Measurements from ENCODE around the gene C5AR1. TPM values are rescaled to one million over a fixed set of nuclear protein-coding genes. Genes with fewer than 3 reads are reported as not detected.
"Not testable (repeated sequence)": the region's sequence is repeated elsewhere in the genome, so short reads cannot be mapped to it uniquely, and the experiment has no call there.

The C5AR1 gene
- 5.0 TPM for total RNA-seq
- long read RNA-seq, partial matches to known transcripts, result 0 of 1 reads
- long read RNA-seq, other reads (novel, unspliced or antisense), result 0 of 1 reads

DNA sequence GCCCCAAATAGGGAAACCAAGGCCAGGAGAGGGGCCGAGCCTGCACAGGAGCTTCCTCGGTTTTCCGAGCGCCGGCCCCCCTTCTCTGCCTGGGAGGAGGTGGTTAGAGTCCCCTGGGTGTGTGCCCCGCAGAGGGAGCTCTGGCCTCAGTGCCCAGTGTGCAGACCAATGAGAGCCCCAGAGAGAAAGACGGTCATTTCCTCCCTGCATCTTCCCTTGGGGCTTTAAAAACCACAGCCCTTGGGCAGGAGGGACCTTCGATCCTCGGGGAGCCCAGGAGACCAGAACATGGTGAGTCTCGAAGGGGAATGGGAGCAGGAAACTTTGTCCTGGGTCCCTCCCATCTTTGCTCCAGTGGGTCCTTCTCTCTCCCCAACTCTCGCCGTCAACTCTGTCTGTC is at the start of gene C5AR1:
TSS of gene C5AR1 (plus strand) at position 254 of the 400 bp plus-strand sequence. CDS start at position 289, 35 bp downstream.
- DNase-seq (ENCODE audit: missing footprints), result peak; percentile 86
- intact Hi-C loops (cut with DNase I), result no loop called here
- peak; percentile 74 for ATAC-seq

DNA sequence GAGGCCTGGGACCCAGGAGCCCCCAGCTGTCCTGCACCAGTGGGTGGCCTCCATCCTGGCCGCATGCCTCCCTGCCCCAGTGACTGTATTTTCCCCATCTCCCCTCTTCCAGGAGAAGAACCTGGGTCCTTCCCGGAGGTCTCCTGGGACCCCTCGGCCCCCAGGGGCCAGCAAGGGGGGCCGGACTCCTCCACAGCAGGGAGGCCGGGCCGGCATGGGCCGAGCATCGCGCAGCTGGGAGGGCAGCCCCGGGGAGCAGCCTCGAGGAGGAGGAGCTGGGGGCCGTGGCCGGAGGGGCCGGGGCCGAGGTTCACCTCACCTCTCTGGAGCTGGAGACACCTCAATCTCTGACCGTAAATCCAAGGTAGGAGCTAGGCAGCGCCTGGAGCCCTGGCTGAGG is 49.2 kb upstream of the C5AR1 start:
- no peak for DNase-seq (ENCODE audit: missing footprints)

DNA sequence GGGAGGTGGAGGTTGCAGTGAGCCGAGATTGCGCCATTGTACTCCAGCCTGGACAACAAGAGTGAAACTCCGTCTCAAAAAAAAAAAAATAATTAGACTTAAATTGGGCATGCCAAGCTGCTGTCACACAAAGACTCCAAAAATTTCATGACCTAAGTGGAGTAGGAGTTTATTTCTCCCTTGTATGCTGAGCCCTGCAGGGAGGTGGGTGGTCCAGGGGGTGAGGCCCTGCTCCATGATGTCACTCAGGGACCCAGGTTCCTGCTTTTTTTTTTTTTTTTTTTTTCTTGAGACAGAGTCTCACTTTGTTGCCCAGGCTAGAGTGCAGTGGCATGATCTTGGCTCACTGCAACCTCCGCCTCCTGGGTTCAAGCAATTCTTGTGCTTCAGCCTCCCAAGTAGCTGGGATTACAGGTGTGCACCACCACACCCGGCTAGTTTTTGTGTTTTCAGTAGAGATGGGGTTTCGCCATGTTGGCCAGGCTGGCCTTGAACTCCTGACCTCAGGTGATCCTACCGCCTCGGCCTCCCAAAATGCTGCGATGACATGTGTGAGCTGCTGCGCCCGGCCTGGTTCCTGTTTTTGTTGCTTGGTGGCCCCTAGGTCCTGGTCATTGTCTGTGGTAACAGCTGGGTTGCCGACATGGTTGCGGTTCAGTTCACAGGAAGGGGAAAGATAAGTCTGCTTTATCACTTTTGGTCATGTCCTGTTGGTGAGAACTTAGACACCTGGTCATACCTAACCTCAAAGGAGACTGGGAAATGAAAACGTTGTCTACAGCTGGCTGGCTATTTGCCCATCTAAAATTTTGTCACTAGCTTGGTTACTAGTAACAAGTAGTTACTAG is 47.5 kb upstream of the C5AR1 start:
- DNase-seq (ENCODE audit: missing footprints); ATAC-seq; intact Hi-C loops (cut with DNase I): not testable (repeated sequence)

More for the DNA sequence above, 49.2 kb upstream of the C5AR1 start:
- intact Hi-C loops (cut with DNase I), result no loop called here
- ATAC-seq, result no peak

DNA sequence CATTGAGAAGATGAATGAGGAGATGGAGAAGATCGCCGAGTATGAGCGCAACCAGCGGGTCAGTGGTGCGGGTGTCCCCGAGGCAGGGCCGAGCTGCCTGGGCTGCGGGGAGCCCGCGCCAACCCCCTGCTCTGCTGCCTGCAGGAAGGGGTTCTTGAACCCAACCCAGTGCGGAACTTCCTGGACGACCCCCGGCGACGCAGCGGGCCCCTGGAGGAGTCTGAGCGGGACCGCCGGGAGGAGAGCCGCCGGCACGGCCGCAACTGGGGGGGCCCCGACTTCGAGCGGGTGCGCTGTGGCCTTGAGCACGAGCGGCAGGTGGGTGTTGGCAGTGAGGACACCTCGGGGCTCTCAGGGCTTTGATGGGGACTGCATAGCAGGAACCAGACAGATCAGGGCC is 45.0 kb upstream of the C5AR1 start:
- DNase-seq (ENCODE audit: missing footprints), result no peak
- intact Hi-C loops (cut with DNase I), result no loop called here
- no peak for ATAC-seq

DNA sequence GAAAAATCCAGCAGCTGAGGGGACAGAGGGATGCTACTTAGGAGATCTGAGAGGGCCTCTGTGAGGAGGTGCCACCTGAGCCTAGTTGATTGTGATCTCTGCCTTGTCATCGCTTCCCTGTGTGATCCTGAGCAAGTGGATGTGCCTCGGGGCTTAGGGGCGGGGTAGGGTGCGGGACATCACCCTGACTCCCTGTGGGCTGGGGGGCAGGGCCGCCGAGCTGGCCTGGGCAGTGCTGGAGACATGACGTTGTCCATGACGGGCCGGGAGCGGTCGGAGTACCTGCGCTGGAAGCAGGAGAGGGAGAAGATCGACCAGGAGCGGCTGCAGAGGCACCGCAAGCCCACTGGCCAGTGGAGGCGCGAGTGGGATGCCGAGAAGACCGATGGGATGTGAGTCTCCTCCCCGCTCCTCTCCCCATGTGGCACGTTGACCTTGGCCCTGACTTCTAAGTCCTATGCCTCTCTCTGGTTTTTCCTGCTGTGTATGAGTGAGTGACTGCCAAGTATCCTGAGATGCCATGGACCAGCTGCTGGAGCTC is 43.2 kb upstream of the C5AR1 start:
- no peak for ATAC-seq
- intact Hi-C loops (cut with DNase I), result no loop called here

DNA sequence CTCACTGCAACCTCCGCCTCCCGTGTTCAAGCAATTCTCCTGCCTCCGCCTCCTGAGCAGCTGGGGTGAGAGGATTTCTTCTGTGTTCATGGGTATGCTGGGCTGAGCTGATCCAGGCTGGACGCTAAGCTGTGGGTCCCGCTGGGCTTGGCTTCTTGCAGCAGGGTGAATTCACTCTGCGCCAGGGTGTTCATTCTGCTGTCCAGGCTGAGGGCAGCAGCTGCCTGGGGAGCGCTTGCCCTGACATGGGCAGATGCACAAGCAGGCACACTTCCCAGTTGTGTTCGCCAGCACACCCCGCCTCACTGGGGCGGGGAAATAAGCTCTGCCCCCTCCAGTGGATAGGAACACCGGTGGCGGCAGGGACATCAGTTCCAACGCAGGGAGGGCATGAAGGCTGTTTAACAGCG is 42.3 kb upstream of the C5AR1 start:
- no peak for DNase-seq (ENCODE audit: missing footprints)
- intact Hi-C loops (cut with DNase I), result no loop called here
- no peak for ATAC-seq

More for the DNA sequence above, 43.2 kb upstream of the C5AR1 start:
- no peak for DNase-seq (ENCODE audit: missing footprints)

DNA sequence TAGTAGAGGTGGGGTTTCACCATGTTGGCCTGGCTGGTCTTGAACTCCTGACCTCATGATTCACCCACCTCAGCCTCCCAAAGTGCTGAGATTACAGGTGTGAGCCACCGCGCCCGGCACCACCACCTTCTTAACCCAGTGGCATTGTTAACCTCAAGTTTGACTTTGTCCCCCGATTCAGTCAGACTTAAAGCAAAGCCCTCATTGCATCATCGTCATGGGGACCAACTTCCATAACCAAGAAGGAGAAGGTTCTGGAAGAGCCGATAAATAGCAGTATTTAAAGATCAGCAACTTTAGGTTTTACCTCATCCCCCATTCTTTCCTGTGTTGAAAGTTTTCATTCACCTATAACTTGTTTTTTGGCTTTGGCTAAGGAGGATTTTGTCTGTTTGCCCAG is 41.6 kb upstream of the C5AR1 start:
- intact Hi-C loops (cut with DNase I), result no loop called here
- ATAC-seq (no peak), DNase-seq (ENCODE audit: missing footprints) (no peak)

DNA sequence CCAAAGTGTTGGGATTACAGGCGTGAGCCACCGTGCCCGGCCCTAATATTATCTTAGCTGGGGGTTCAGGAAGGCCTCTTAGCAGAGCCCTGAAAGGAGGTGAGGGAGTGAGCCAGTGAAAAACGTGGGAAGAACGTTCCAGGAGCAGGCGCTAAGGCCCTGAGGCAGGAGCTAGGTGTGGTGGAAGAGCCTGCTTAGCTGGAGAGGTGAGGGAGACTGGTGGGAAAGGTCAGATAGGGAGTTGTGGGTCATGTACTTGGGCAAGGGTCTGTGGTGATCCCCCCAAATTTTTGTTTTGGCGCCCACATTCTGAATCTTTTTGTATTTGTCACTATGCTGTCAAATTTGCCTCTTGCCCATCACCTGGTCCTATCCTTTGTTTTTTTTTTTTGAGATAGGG is 40.1 kb upstream of the C5AR1 start:
- ATAC-seq, result no peak

DNA sequence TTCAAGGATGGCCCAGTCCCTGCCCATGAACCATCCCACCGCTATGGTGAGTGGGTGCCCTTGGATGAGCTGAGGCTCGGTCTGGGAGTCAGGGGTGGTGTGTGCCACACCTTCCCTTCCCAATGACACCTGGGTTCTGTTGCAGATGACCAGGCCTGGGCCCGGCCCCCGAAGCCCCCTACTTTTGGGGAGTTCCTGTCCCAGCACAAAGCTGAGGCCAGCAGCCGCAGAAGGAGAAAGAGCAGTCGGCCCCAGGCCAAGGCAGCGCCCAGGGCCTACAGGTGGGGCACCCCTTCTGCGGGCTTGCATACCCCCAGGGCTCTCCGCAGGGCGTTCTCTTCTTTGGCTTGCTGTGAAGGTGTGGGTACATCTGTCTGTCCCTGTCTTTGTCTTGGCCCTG is 39.3 kb upstream of the C5AR1 start:
- ATAC-seq, result no peak
- intact Hi-C loops (cut with DNase I), result loop anchor here (10.0 kb wide), 1 partner anchor 434 kb away; no protein-coding TSS in a partner anchor
- DNase-seq (ENCODE audit: missing footprints), result no peak

More for the DNA sequence above, 40.1 kb upstream of the C5AR1 start:
- intact Hi-C loops (cut with DNase I), result no loop called here
- no peak for DNase-seq (ENCODE audit: missing footprints)

DNA sequence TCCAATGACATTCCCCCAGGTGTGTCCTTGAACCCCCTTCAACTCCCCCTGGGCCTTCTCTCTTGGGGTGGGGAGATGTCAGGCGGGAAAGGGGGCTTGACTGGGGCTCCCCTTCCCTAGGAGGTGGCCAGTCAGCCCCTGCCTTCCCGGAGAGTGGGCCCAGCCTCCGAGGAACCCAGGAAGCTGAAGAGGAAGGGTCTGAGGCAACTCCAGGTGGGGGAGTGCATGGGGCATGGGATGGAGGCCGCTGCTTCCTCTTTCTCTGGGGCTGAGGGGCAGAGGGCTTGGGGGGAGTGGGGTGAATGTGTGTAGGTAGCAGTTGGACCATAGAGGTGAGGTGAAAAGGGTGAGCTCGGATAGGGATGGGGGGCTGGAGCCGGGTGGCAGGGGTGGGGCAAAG is 37.7 kb upstream of the C5AR1 start:
- ATAC-seq, result no peak
- no peak for DNase-seq (ENCODE audit: missing footprints)
- intact Hi-C loops (cut with DNase I), result loop anchor here (10.0 kb wide), 1 partner anchor 433 kb away; no protein-coding TSS in a partner anchor

DNA sequence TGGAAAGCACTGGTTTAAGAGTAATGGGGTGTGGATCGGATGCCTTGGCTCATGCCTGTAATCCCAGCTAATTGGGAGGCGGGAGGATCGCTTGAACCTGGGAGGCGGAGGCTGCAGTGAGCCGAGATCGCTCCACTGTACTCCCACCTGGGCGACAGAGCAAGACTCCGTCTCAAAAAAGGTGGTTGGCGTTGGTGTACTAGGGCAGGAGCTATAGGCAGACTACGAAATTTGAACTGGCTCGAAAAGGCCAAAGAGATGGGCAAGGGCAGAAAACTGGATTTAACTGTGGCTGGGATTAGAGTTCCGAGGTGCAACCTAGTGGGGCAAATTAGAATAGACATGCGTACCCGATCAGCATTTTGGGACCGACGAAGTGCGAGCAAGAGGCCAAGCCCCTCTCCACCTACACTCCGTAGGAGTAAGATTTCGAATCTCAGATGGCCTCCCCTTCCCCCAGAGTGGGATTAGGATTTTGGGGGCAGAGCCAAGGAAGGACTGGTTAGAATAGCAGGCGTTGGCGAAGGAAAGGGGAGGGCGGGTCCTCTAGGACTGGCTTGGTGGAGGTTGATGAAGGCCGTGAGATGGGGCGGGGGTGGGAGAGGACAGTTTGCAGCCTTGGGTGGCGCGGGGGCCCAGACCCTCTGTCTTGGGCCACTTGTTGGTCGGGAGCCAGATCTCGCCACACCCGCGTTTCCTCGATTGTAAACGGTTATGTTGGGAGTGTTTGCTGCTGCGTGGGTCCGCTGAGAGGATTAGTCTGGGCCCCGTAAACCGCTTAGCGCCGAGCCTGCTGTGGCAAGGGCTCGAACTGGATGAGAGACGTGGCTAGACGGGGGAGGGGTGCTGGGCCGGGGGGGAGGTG is 37.0 kb upstream of the C5AR1 start:
- ATAC-seq (peak; percentile 0), DNase-seq (ENCODE audit: missing footprints) (peak; percentile 75)
- intact Hi-C loops (cut with DNase I), result loop anchor here (10.0 kb wide), 1 partner anchor 432 kb away; no protein-coding TSS in a partner anchor

DNA sequence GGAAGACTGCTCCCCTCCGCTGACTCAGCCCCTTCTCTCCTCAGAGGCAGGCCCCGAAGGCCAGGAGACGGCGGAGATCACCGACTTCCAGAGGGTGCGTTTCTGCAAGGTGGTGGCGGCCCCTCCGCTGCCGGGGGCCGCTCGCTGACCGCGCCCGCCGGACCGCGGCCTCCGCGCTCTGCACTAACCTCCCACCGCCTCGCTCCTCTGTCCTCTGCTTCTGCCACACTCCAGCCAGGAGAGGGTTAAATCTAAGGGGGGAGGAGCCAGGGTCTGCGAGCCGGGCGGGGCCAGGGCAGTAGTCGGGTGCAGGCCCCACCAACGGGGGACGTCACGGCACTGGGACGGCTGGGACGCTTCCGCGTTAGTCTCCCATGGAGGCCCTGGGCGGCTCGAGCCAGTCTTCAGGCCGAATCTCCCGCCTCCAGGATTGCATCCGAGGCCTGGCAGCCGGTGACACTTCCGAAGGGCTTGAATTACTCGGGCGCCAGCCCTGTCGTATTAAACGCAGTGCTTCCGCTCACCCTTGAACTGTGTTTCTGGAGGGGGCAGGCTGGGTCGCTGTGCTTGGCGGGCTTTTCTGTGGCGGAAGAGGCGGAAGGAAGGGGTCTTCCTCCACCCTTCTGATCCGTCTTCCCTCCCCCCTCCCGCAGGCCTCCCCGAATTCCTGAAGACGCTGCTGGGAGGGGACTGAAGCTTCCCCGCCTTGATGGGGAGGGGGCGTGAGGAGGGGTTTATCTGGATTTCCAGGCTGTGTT is 36.2 kb upstream of the C5AR1 start:
- intact Hi-C loops (cut with DNase I), result loop anchor here (1.0 to 10.0 kb wide), 2 partner anchors 16 to 431 kb away; no protein-coding TSS in a partner anchor
- ATAC-seq (peak; percentile 82), DNase-seq (ENCODE audit: missing footprints) (peak; percentile 95)

DNA sequence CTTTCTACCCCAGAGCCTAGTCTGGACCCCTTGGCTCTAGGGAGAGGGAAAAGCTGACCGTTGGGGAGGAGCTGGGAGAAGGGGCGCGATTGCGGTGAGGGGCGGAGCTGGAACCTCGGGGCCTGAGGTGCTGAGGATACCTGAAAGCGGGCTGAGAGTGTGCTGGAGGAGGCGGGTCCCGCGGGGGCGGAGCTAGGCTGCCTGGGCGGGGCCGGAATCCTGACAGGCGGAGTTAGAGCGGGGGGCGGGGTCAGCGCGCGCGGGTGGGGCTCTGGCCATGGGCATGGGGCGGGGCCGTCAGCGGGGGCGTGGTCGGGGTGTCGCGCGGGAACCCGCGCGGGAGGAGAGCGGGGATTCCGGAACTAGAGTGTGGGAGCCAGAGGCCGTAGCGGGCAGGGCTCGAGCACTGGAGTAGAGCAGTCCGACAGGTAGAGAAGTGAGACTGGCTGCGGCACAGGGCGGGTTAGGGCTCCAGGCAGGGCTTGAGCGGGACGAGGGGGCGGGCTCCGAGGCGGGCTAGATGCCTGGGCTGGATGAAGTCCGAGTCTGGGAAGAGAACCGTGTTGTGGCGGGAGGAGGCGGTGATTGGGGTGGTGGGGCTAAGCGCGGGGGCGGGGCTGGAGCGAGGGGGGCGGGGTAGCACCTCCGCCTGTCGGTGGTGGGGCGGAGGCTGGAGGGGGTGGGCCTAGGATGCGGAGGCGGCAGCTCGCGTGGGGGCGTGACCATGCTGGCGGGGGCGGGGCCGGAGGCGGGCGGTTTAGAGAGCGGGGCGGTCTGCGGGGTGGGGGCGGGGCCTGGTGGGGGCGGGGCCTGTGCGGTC is 35.4 kb upstream of the C5AR1 start, which contains the start of gene INAFM1:
TSS of gene INAFM1 (plus strand) at position 815 of the 820 bp plus-strand sequence. CDS start 35 bp downstream, outside the sequence.
- intact Hi-C loops (cut with DNase I), result loop anchor here (1.0 to 10.0 kb wide), 2 partner anchors 17 to 431 kb away; no protein-coding TSS in a partner anchor
- ATAC-seq, result peak; percentile 89
- peak; percentile 99 for DNase-seq (ENCODE audit: missing footprints)

DNA sequence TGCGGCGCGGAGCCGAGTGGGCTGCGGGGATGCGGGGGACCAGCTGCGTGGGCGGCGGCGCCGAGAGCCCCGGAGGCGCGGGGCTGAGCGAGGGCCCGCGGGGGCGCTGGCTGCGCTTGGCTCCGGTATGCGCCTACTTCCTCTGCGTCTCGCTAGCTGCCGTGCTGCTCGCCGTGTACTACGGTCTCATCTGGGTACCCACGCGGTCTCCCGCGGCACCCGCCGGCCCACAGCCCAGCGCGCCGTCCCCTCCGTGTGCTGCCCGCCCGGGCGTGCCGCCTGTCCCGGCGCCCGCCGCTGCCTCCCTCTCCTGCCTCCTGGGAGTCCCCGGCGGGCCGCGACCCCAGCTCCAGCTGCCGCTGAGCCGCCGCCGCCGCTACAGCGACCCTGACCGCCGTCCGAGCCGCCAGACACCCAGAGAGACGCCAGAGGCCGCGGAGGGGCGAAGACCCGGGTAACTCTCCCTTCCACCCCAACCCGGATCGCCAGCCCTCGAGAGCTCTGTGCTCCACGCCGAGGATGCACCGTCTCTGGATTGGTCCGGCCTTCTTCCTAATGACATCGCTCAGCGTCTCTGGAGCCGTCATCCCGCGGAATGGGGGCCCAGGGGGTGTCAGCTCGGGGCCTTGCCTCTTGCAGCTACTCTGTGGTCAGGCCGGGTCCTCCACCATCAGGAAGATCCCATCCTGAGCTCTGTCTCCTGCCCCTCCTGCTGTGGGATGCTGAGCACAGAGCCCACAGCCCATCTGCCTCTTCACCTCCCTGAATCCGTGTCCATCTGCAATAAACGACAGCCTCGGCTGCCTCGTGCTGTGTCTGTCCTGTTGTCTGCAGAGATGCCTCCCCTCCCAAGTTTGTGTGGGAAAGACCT is 34.5 kb upstream of the C5AR1 start:
- intact Hi-C loops (cut with DNase I), result loop anchor here (1.0 to 10.0 kb wide), 2 partner anchors 18 to 430 kb away; no protein-coding TSS in a partner anchor

DNA sequence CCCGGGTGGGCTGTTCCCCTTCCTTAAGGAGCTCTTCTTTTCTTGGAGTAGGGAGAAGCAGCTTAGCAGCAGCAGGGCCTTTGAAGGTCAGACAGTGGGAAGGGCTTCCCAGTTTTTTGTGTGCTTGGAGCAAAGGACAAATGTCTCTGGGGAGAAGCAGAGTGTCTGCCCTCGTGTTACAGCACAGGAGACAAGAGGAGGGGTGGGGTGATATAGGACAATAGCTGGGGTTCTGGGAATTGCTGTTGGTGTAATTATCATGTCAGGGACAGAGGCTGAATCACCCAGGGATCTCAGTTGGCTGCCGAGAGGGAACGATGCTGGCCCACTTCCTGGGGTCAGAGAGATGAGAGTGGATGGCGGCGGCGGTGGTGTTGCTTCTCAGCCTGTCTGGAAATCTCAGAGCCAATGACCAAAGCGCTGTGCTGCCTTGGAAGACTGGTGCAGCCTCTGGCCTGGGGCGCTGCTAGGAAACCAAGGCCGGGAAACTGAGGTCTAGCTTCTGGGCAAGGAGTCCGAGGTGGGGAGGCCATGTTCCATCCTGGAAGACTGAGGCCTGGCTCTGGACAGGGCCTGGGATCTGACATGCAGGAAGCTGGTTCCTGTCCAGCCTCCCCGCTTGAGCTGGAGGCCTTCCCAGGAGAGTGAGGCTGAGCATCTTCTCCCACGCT is 33.7 kb upstream of the C5AR1 start:
- DNase-seq (ENCODE audit: missing footprints) (peak; percentile 78), ATAC-seq (no peak)
- intact Hi-C loops (cut with DNase I), result loop anchor here (10.0 kb wide), 1 partner anchor 429 kb away; no protein-coding TSS in a partner anchor

More for the DNA sequence above, 34.5 kb upstream of the C5AR1 start:
- ATAC-seq, result no peak
- DNase-seq (ENCODE audit: missing footprints), result peak; percentile 72
